Mesodermal cell (in vitro differentiated cells): Measurements from ENCODE around the gene ENO2.
A peak's percentile ranks its signal among the peaks of the same experiment; 100 is the strongest.

Experiments
- H3K27ac ChIP-seq: 2 replicates; pipeline ENCODE4 v1.7.0; 2013; ENCODE audit warnings: mild to moderate bottlenecking, low read depth, low read length, moderate library complexity; ENCODE audit not compliant: severe bottlenecking
- H3K36me3 ChIP-seq: 2 replicates; pipeline ENCODE4 v1.7.1; 2013; ENCODE audit warnings: mild to moderate bottlenecking, low read length, moderate library complexity; ENCODE audit not compliant: control insufficient read depth, insufficient read depth
- H3K4me1 ChIP-seq: one replicate; pipeline ENCODE4 v1.7.1; 2013; ENCODE audit warnings: mild to moderate bottlenecking, low read length; ENCODE audit not compliant: insufficient read depth, control insufficient read depth, poor library complexity, severe bottlenecking
- H3K4me3 ChIP-seq: 2 replicates; pipeline ENCODE4 v1.7.0; 2013; ENCODE audit warnings: low read length, control low read depth, mild to moderate bottlenecking; ENCODE audit not compliant: insufficient read depth, poor library complexity, severe bottlenecking; ENCODE audit errors: extremely low read depth
- H3K9me3 ChIP-seq: 2 replicates; pipeline ENCODE4 v1.7.1; 2013; ENCODE audit warnings: mild to moderate bottlenecking, low read length, moderate library complexity; ENCODE audit not compliant: control insufficient read depth
- WGBS, 2 experiments: methylation state at CpG; one replicate each; pipeline ENCODE4 v1.1.5; 2013; ENCODE audit warnings: missing lambda C conversion rate in 2 of 2; ENCODE audit not compliant: insufficient coverage in 2 of 2; 5-methylcytosine and 5-hydroxymethylcytosine counted together

ENO2 gene

DNA sequence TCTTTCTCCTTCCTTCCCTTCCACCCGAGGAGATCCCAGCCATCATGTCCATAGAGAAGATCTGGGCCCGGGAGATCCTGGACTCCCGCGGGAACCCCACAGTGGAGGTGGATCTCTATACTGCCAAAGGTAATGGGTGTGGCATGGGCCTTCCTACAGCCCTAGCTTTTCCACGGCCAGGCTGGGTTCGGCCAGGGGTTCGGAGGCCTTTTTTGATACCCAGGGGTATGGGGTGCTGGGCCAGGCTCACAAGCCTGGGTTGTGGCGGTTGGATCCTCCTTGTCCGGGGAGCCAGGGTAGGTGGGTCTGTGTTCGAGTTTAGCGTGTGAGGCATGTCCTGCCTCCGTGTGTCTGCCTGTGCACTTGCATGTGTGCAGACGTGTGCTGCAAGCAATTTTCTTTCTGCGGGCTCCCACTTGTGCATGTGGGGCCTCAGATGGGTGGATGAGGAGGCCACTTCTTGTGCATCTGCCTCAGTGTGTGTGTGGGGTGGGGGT is 1.5 kb downstream of the ENO2 start:
- no peak overlapping the region for H3K27ac ChIP-seq
- 82 to 86% methylated on average over 12 to 14 of the region's 14 CpGs for WGBS, 2 experiments
- H3K4me3 ChIP-seq = peak overlapping the region; percentile 27
- peaks cover 21% of the 10 kb centered on the region for H3K4me1 ChIP-seq
- no peaks in the 10 kb centered on the region for H3K9me3 ChIP-seq
- peaks cover 26% of the 10 kb centered on the region for H3K36me3 ChIP-seq

- 85 to 90% methylated on average over 7 to 10 of the region's 11 CpGs for WGBS, 2 experiments
- H3K27ac ChIP-seq = no peak overlapping the region
- no peaks in the 10 kb centered on the region for H3K9me3 ChIP-seq
- H3K4me1 ChIP-seq = peaks cover 21% of the 10 kb centered on the region
- peaks cover 31% of the 10 kb centered on the region for H3K36me3 ChIP-seq
- no peak overlapping the region for H3K4me3 ChIP-seq
Measured at GRCh38 chr12:6916426-6917200, 2.2 kb downstream of the ENO2 start.

DNA sequence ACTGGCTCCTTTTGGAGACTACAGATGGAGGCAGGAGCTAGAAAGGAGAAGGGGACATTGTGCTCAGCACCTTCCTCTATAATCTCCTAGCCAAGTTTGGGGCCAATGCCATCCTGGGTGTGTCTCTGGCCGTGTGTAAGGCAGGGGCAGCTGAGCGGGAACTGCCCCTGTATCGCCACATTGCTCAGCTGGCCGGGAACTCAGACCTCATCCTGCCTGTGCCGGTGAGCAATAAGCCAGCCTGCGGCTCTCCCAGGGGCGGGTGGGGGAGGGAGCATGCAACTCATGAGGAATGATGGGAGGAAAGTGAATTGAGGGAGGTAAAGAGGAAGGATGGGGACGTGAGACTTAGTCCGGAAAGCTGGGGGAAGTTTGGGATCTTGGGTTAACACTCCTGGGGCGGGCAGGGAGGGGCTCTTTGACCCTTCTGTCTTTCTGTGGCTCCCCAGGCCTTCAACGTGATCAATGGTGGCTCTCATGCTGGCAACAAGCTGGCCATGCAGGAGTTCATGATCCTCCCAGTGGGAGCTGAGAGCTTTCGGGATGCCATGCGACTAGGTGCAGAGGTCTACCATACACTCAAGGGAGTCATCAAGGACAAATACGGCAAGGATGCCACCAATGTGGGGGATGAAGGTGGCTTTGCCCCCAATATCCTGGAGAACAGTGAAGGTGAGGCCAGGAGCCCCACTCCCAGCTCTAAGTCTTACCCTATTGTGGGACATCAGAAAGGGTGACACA is 3.3 kb downstream of the ENO2 start:
- H3K4me1 ChIP-seq = peaks cover 21% of the 10 kb centered on the region
- peaks cover 37% of the 10 kb centered on the region for H3K36me3 ChIP-seq
- no peak overlapping the region for H3K4me3 ChIP-seq
- WGBS, 2 experiments = 82 to 83% methylated on average over 11 to 14 of the region's 14 CpGs
- no peaks in the 10 kb centered on the region for H3K9me3 ChIP-seq
- H3K27ac ChIP-seq = no peak overlapping the region

GRCh38 chr12:6919588-6919987 is 5.2 kb downstream of the ENO2 start:
- Histone ChIP-seq H3K4me1 (peaks cover 25% of the 10 kb centered on the region), H3K36me3 (peaks cover 43% of the 10 kb centered on the region), H3K4me3 (no peak overlapping the region), H3K27ac (no peak overlapping the region), H3K9me3 (no peaks in the 10 kb centered on the region)
- WGBS, 2 experiments = 84% methylated on average over 6 to 7 of the region's 7 CpGs

DNA sequence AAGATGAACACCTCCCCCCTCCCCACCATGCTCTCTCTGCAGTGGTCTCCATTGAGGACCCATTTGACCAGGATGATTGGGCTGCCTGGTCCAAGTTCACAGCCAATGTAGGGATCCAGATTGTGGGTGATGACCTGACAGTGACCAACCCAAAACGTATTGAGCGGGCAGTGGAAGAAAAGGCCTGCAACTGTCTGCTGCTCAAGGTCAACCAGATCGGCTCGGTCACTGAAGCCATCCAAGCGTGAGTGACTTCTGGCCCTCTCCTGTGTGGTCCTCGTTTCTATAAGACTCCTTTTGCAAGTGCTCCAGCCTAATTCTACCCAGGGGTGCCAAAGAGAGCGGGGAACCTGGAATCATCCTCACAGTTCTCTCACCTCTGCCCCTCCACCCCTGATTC is 7.2 kb downstream of the ENO2 start:
- 91 to 97% methylated on average over 6 to 7 of the region's 7 CpGs for WGBS, 2 experiments
- H3K4me1 ChIP-seq = peaks cover 29% of the 10 kb centered on the region
- no peak overlapping the region for H3K4me3 ChIP-seq

DNA sequence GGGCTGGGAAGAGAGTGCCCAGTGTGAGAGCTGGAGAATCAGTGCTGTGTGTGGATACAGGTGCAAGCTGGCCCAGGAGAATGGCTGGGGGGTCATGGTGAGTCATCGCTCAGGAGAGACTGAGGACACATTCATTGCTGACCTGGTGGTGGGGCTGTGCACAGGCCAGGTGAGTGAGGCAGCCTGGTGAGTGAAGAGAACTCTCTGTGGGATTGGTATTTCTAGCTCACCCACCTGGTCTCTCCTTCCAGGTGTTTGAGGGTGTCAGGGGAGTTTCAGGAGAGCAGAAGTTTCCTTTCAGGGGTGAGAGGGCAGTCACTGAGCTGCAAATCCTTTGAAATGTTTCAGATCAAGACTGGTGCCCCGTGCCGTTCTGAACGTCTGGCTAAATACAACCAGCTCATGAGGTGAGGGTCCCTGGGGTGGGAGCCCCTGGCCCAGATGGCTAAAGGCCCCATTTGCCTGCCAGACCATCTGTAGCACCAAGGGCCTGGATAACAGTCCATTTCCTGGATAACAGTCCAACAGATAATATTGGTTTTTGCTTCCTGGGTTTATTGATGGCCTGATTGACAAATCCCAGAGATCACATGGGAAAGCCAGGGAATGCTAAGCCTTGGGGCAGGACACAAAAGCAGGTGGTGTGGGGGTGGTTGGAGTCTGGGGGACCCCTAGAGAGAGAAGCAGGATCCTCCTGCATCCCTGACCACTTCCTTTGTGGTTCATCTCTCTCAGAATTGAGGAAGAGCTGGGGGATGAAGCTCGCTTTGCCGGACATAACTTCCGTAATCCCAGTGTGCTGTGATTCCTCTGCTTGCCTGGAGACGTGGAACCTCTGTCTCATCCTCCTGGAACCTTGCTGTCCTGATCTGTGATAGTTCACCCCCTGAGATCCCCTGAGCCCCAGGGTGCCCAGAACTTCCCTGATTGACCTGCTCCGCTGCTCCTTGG is 7.9 kb downstream of the ENO2 start:
- WGBS, 2 experiments = 93 to 99% methylated on average over 9 of the region's 9 CpGs
- Histone ChIP-seq H3K4me1 (peaks cover 29% of the 10 kb centered on the region), H3K36me3 (peaks cover 32% of the 10 kb centered on the region), H3K4me3 (no peak overlapping the region), H3K27ac (no peak overlapping the region), H3K9me3 (no peaks in the 10 kb centered on the region)

More for the DNA sequence above, 7.2 kb downstream of the ENO2 start:
- Histone ChIP-seq H3K9me3 (no peaks in the 10 kb centered on the region), H3K36me3 (peaks cover 39% of the 10 kb centered on the region), H3K27ac (no peak overlapping the region)

DNA sequence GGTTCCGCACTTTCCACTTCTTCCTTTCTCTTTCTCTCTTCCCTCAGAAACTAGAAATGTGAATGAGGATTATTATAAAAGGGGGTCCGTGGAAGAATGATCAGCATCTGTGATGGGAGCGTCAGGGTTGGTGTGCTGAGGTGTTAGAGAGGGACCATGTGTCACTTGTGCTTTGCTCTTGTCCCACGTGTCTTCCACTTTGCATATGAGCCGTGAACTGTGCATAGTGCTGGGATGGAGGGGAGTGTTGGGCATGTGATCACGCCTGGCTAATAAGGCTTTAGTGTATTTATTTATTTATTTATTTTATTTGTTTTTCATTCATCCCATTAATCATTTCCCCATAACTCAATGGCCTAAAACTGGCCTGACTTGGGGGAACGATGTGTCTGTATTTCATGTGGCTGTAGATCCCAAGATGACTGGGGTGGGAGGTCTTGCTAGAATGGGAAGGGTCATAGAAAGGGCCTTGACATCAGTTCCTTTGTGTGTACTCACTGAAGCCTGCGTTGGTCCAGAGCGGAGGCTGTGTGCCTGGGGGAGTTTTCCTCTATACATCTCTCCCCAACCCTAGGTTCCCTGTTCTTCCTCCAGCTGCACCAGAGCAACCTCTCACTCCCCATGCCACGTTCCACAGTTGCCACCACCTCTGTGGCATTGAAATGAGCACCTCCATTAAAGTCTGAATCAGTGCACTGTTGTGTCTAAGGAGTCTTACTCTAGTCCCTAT is 8.8 kb downstream of the ENO2 start:
- peaks cover 25% of the 10 kb centered on the region for H3K4me1 ChIP-seq
- no peak overlapping the region for H3K4me3 ChIP-seq
- no peaks in the 10 kb centered on the region for H3K9me3 ChIP-seq
- H3K27ac ChIP-seq = no peak overlapping the region
- peaks cover 27% of the 10 kb centered on the region for H3K36me3 ChIP-seq
- WGBS, 2 experiments = 85 to 93% methylated on average over 2 to 3 of the region's 10 CpGs

DNA sequence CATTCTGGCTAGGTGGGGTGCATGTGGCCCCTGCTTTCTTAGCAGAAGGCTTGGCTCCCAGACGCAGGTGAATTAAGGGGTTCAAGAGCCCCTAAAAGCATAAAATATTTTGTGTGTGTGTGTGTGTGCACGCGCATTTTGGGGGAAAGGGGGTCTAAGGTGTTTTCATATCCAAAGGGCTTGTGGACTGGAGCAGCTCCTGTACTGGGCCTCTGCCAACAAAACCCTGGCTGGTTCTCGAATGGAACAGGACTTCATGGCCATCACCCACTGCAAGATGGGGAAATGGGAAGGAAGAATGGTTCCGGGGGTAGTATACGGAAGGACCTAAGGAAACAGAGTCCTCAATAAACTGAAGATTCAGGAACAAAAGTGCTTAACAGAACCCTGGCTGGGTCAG is 9.5 kb downstream of the ENO2 start:
- Histone ChIP-seq H3K9me3 (no peaks in the 10 kb centered on the region), H3K36me3 (peaks cover 27% of the 10 kb centered on the region), H3K4me3 (no peak overlapping the region), H3K27ac (no peak overlapping the region), H3K4me1 (peaks cover 25% of the 10 kb centered on the region)
- 64 to 92% methylated on average over 3 to 6 of the region's 6 CpGs for WGBS, 2 experiments

- no peak overlapping the region for H3K4me3 ChIP-seq
- no peaks in the 10 kb centered on the region for H3K9me3 ChIP-seq
- peaks cover 36% of the 10 kb centered on the region for H3K4me1 ChIP-seq
- peaks cover 26% of the 10 kb centered on the region for H3K36me3 ChIP-seq
- 0 to 47% methylated on average over 1 of the region's 1 CpG for WGBS, 2 experiments
- peak overlapping the region; percentile 94 for H3K27ac ChIP-seq
Measured at GRCh38 chr12:6925239-6925539, 10.8 kb downstream of the ENO2 start.
